DOHH2 (cell line): ENCODE data around the gene SULF2.

ENCODE experiments used
- EZH2phosphoT487 ChIP-seq: fragments of 200-600 bp; sonication (generic); IDR thresholded peaks from 2 replicates; pipeline ENCODE4 v1.6.1; 2017; ENCODE audit warnings: borderline replicate concordance, mild to moderate bottlenecking, antibody characterized with exemption, low read length, moderate library complexity, mixed read lengths
- TF ChIP-seq, protein P1 (sequence below): fragments of 200-600 bp; sonication (generic); IDR thresholded peaks from one replicate; pipeline ENCODE4 v1.5.1; 2014; ENCODE audit warnings: antibody characterized with exemption, mild to moderate bottlenecking, low read depth, low read length; ENCODE audit not compliant: poor library complexity, severe bottlenecking

DNA sequence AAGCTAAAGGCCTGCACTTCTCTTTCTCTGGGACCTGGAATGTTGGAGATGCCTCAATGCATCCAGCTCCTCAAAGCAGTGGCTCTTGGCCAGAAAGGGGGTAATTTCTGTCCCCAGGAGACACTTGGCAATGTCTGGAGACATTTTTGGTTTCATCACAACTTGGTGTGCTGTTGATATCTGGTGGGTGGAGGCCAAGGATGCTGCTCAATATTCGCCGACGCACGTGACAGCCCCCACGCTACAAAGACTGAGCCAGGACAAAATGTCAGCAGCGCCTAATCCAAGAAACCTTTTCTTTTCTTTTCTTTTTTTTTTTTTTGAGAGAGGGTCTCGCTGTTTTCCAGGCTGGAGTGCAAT is 79.8 kb downstream of the SULF2 start:
- TF ChIP-seq, protein P1, sequence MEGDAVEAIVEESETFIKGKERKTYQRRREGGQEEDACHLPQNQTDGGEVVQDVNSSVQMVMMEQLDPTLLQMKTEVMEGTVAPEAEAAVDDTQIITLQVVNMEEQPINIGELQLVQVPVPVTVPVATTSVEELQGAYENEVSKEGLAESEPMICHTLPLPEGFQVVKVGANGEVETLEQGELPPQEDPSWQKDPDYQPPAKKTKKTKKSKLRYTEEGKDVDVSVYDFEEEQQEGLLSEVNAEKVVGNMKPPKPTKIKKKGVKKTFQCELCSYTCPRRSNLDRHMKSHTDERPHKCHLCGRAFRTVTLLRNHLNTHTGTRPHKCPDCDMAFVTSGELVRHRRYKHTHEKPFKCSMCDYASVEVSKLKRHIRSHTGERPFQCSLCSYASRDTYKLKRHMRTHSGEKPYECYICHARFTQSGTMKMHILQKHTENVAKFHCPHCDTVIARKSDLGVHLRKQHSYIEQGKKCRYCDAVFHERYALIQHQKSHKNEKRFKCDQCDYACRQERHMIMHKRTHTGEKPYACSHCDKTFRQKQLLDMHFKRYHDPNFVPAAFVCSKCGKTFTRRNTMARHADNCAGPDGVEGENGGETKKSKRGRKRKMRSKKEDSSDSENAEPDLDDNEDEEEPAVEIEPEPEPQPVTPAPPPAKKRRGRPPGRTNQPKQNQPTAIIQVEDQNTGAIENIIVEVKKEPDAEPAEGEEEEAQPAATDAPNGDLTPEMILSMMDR, result no peak
- TF ChIP-seq EZH2phosphoT487, result no peak
